Central memory CD8-positive, alpha-beta T cell (primary cell): ENCODE data around the gene ERICH4.
"Not testable (repeated sequence)": the region's sequence is repeated elsewhere in the genome, so short reads cannot be mapped to it uniquely, and the experiment has no call there.

Experiments used
- ATAC-seq: fragments of 150-1000 bp; cut with Tn5 transposase; replicated peaks from 2 replicates; pipeline ENCODE4 v1.10.0; 2022; ENCODE audit warnings: mild to moderate bottlenecking, moderate FRiP score, moderate number of reproducible peaks; ENCODE audit not compliant: poor library complexity, severe bottlenecking; ENCODE audit errors: extremely low read depth
- DNase-seq, 2 donors: peaks; one replicate each; pipeline ENCODE4 v3.0.0; 2021; ENCODE audit warnings: low spot score in 2 of 2
- H3K27ac Mint-ChIP-seq: one replicate; pipeline ENCODE4 v1.8.0; 2022; ENCODE audit warnings: low read depth, mild to moderate bottlenecking, moderate library complexity, mixed read lengths
- H3K27me3 Mint-ChIP-seq: one replicate; pipeline ENCODE4 v1.8.0; 2022; ENCODE audit warnings: mixed read lengths
- H3K36me3 Mint-ChIP-seq: one replicate; pipeline ENCODE4 v1.8.0; 2022; ENCODE audit warnings: mild to moderate bottlenecking, moderate library complexity, mixed read lengths; ENCODE audit not compliant: insufficient read depth
- H3K4me1 Mint-ChIP-seq: one replicate; pipeline ENCODE4 v1.8.0; 2022; ENCODE audit warnings: mixed read lengths
- H3K4me3 Mint-ChIP-seq: one replicate; pipeline ENCODE4 v1.8.0; 2022; ENCODE audit warnings: mild to moderate bottlenecking, moderate library complexity, mixed read lengths
- H3K9me3 Mint-ChIP-seq: one replicate; pipeline ENCODE4 v1.8.0; 2022; ENCODE audit warnings: mixed read lengths

The ERICH4 gene

DNA sequence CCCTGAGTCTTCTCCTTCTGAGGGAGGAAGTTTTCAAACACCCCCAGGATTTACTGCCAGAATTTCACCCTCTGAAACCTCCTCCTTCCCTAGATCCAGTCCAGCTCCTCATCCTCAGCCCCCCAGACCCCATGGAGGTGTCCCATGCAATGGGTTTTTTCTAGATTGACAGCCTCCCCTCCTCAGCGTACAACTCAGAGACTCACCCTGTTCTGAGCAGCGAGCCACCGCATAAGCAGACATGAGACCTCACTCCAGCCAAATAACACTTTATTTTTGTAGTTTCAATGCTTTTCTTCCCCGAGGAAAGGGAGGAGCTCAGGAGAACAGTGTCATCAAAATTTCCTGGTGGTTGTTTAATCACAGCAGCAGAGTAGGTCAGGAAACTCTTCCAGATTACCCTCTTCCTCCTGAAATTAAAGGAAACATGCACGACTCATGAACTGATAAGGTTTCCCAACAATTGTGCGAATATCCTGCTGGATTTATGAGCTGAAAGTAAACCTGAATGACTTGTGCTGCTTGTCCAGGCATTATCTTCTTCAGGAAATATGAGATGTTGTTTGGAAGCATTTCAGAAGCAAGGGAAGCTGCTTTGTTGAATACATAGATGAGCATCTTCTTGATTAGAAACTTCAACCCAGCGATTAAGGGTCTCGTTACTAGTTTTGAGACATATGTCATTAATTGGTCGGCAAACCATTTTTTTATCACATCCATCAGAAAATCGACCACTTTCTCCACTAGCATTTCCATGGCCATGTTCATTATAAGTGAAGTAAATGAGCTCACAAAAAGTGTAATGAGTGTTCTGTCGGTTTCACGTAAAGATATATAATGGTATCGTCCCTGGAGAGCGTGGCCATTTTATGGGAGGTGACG is 36.2 kb downstream of the ERICH4 start:
- Mint-ChIP-seq H3K27me3 (peaks cover 67% of the 10 kb centered on the region), H3K4me1 (no peaks in the 10 kb centered on the region), H3K27ac (no peak overlapping the region), H3K9me3 (no peaks in the 10 kb centered on the region), H3K36me3 (no peaks in the 10 kb centered on the region), H3K4me3 (no peak overlapping the region)
- no peak for ATAC-seq
- DNase-seq: no peak

DNA sequence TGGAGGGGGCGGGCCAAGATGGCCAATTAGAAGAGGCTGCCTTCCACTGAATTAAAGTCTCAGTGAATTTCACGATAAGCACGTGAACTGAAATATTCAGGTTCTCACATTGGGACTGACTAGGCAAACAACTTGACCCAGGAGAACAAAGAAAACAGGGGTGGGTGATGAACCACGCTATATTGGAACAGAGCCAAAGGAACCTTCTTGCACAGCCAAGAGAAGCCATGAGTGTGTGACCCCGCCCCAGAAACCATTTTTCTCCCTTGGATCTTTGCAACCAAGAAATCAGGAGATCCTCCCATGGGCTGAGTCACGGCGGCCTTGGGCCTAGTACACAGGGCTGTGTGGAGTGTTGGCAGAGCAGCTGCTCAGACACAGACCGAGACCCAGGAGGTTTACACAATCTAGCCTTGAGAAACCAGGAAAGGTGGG is 36.8 kb downstream of the ERICH4 start:
- Mint-ChIP-seq H3K4me1 (no peaks in the 10 kb centered on the region), H3K27me3 (peaks cover 73% of the 10 kb centered on the region), H3K27ac (no peak overlapping the region), H3K9me3 (no peaks in the 10 kb centered on the region), H3K36me3 (no peaks in the 10 kb centered on the region), H3K4me3 (no peak overlapping the region)
- ATAC-seq: no peak
- no peak for DNase-seq

DNA sequence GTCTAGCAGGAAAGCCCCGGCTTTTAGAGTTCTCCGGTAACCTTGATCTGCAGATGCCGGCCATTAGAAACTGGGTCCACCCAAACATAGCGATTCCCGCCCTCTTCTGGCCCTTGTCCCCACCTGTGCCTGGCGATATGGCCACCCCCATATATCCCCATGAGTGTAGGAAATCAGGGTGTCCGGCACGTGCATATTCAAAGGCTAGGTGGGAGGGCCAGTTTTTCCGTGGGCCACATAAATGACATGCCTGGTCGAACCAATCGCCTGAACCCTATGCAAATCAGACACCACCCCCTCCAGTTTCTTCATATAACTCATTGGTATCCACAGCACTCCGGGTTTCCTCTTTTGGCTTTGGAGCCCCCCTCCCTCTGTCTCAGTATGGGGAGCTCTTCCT is 37.4 kb downstream of the ERICH4 start:
- Mint-ChIP-seq H3K36me3 (no peaks in the 10 kb centered on the region), H3K27ac (no peak overlapping the region), H3K4me3 (no peak overlapping the region), H3K9me3 (no peaks in the 10 kb centered on the region), H3K27me3 (peaks cover 79% of the 10 kb centered on the region), H3K4me1 (no peaks in the 10 kb centered on the region)
- no peak for DNase-seq
- no peak for ATAC-seq

DNA sequence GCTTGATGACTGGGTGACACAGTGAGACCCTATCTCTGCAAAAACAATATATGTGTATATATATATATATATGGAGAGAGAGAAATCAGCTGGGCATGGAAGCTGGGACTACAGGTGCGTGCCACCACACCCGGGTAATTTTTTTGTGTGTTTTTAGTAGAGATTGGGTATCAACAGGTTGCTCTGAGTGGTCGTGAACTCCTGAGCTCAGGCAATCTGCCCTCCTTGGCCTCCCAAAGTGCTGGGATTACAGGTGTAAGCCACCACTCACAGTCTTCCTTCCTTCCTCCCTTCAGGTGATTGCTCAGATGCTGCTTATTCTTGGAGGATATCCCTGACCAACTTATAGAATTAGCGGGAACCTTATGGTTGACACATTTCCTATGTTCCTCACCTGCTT is 41.9 kb downstream of the ERICH4 start:
- Mint-ChIP-seq H3K36me3 (no peaks in the 10 kb centered on the region), H3K9me3 (no peaks in the 10 kb centered on the region), H3K4me1 (no peaks in the 10 kb centered on the region), H3K4me3 (no peak overlapping the region), H3K27me3 (peaks cover 89% of the 10 kb centered on the region), H3K27ac (no peak overlapping the region)
- DNase-seq (no peak), ATAC-seq (no peak)

DNA sequence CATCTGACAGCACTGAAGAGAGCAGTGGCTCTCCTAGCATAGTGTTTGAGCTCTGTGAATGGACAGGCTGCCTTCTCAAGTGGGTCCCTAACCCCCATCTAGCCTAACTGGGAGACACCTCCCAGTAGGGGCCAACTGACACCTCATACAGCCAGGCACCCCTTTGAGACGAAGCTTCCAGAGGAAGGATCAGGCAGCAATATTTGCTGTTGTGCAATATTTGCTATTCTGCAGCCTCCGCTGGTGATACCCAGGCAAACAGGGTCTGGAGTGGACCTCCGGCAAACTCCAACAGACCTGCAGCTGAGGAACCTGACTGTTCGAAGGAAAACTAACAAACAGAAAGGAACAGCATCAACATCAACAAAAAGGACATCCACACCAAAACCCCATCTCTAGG is 44.0 kb downstream of the ERICH4 start:
- not testable (repeated sequence) for ATAC-seq

DNA sequence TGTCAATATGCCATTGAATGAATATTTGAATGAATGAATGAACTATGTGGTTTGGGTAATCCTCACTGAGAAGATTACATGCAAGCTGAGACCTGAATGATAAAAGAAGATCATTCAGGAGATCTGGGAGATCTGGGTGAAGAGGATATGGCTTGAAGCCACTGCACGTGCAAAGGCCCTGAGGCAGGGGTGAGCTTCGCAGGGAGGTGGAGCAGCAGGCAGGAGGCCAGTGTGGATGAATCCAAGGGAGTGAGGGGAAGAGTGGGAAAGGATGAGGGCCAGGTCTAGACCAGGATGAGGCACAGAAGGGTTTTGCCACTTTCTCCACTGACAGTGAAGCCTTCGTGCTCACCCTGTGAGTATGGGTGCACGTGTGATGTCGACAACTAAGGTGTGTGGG is 49.9 kb downstream of the ERICH4 start:
- no peaks in the 10 kb centered on the region for H3K9me3 Mint-ChIP-seq
- no peak for ATAC-seq
- H3K4me3 Mint-ChIP-seq: no peak overlapping the region
- H3K36me3 Mint-ChIP-seq: no peaks in the 10 kb centered on the region
- DNase-seq: no peak
- no peaks in the 10 kb centered on the region for H3K4me1 Mint-ChIP-seq
- no peak overlapping the region for H3K27ac Mint-ChIP-seq
- peaks cover 17% of the 10 kb centered on the region for H3K27me3 Mint-ChIP-seq

More for the DNA sequence above, 44.0 kb downstream of the ERICH4 start:
- not testable (repeated sequence) for H3K4me3 Mint-ChIP-seq, H3K27ac Mint-ChIP-seq, DNase-seq, H3K9me3 Mint-ChIP-seq, H3K4me1 Mint-ChIP-seq, H3K36me3 Mint-ChIP-seq
- H3K27me3 Mint-ChIP-seq: peaks cover 68% of the 10 kb centered on the region
